Natural killer cell (primary cell): Measurements from ENCODE around the gene COL16A1. TPM values are rescaled to one million over a fixed set of nuclear protein-coding genes. Genes with fewer than 3 reads are reported as not detected.
A peak's percentile ranks its signal among the peaks of the same experiment; 100 is the strongest.
"Not testable (repeated sequence)": the region's sequence is repeated elsewhere in the genome, so short reads cannot be mapped to it uniquely, and the experiment has no call there.

Experiments
- ATAC-seq, 3 donors: fragments of 150-1000 bp in 2 of 3; fragments of 200-7000 bp in 1 of 3; cut with Tn5 transposase; 1 replicate in 1 of 3; 2 replicates in 2 of 3; pipeline ENCODE4 v1.10.0; 2021; ENCODE audit warnings: mild to moderate bottlenecking in 2 of 3, moderate library complexity in 2 of 3
- DNase-seq, 2 donors: peaks; one replicate each; pipeline versions ENCODE4 v3.0.0 to v3.0.0-alpha.2; 2013 to 2021; ENCODE audit warnings: mixed read lengths in 1 of 2
- H3K27ac ChIP-seq: one replicate; pipeline ENCODE4 v1.5.1; 2013; ENCODE audit warnings: mild to moderate bottlenecking, low read length
- H3K27me3 ChIP-seq: one replicate; pipeline ENCODE4 v1.6.1; 2013; ENCODE audit warnings: low read length; ENCODE audit not compliant: control insufficient read depth, insufficient read depth
- H3K36me3 ChIP-seq: one replicate; pipeline ENCODE4 v1.6.1; 2013; ENCODE audit warnings: low read length; ENCODE audit not compliant: control insufficient read depth, insufficient read depth
- H3K4me1 ChIP-seq: one replicate; pipeline ENCODE4 v1.6.1; 2013; ENCODE audit warnings: low read length; ENCODE audit not compliant: control insufficient read depth, insufficient read depth
- H3K4me3 ChIP-seq: one replicate; pipeline ENCODE4 v1.5.1; 2013; ENCODE audit warnings: low read length
- H3K9me3 ChIP-seq: one replicate; pipeline ENCODE4 v1.6.1; 2013; ENCODE audit warnings: low read length; ENCODE audit not compliant: control insufficient read depth, insufficient read depth
- H3K27ac Mint-ChIP-seq, 2 donors: one replicate each; pipeline ENCODE4 v1.8.0; 2022; ENCODE audit warnings: mild to moderate bottlenecking in 2 of 2, mixed read lengths in 2 of 2, moderate library complexity in 1 of 2
- H3K27me3 Mint-ChIP-seq, 2 donors: one replicate each; pipeline ENCODE4 v1.8.0; 2022; ENCODE audit warnings: low read depth in 2 of 2, mixed read lengths in 2 of 2
- H3K36me3 Mint-ChIP-seq: one replicate; pipeline ENCODE4 v1.8.0; 2022; ENCODE audit warnings: mixed read lengths
- H3K4me1 Mint-ChIP-seq, 2 donors: one replicate each; pipeline ENCODE4 v1.8.0; 2022; ENCODE audit warnings: mixed read lengths in 2 of 2
- H3K4me3 Mint-ChIP-seq: one replicate; pipeline ENCODE4 v1.8.0; 2022; ENCODE audit warnings: mild to moderate bottlenecking, moderate library complexity, mixed read lengths
- H3K9me3 Mint-ChIP-seq, 2 donors: one replicate each; pipeline ENCODE4 v1.8.0; 2022; ENCODE audit warnings: mixed read lengths in 2 of 2
- CTCF ChIP-seq: fragments of 200-600 bp; IDR thresholded peaks from one replicate; pipeline ENCODE4 v1.8.0; 2022; ENCODE audit warnings: antibody characterized with exemption
- WGBS: methylation state at CpG from one replicate; pipeline ENCODE4 v1.1.7; 2013; ENCODE audit warnings: missing lambda C conversion rate; ENCODE audit not compliant: insufficient coverage; 5-methylcytosine and 5-hydroxymethylcytosine counted together
- intact Hi-C: fragments of 100-400 bp; cut with micrococcal nuclease; formaldehyde crosslinking; loops from one replicate; pipeline ENCODE4 v1.14.2; 2022
- total RNA-seq, 4 donors: library from RNA; stranded (reverse); fragments of 120-200 nt in 1 of 4; gene quantifications; one replicate each; pipeline versions ENCODE4 v1.2.3 to v1.2.4, GENCODE V29; 2013 to 2022

Gene COL16A1
- total RNA-seq, 3 donors from 2014 or later (not counting 1 experiment from before 2014, with no cell fraction given) = 0.14 TPM; not detected in 2

- no peaks in the 10 kb centered on the region for H3K9me3 ChIP-seq
- Mint-ChIP-seq H3K27ac (no peak overlapping the region), H3K4me3 (no peak overlapping the region), H3K36me3 (no peaks in the 10 kb centered on the region), H3K9me3 (no peaks in the 10 kb centered on the region), H3K27me3 (peaks cover 34 to 39% of the 10 kb centered on the region in 2 donors), H3K4me1 (peaks cover 30 to 35% of the 10 kb centered on the region in 2 donors)
- ATAC-seq = no peak
- H3K4me1 ChIP-seq = peaks cover 29% of the 10 kb centered on the region
- intact Hi-C loops = no loop called here
- 82% methylated on average over 1 of the region's 1 CpG for WGBS
- H3K27ac ChIP-seq = no peak overlapping the region
- H3K27me3 ChIP-seq = peaks cover 11% of the 10 kb centered on the region
- DNase-seq = no peak
- TF ChIP-seq CTCF = no peak
- H3K4me3 ChIP-seq = no peak overlapping the region
- no peaks in the 10 kb centered on the region for H3K36me3 ChIP-seq
Measured at GRCh38 chr1:31712630-31713029, 8.8 kb upstream of the COL16A1 start.

- H3K4me3 ChIP-seq = no peak overlapping the region
- H3K27me3 ChIP-seq = peaks cover 11% of the 10 kb centered on the region
- no peak for DNase-seq
- no peak overlapping the region for H3K27ac ChIP-seq
- Mint-ChIP-seq H3K36me3 (no peaks in the 10 kb centered on the region), H3K4me3 (no peak overlapping the region), H3K27me3 (peaks cover 29 to 36% of the 10 kb centered on the region in 2 donors), H3K4me1 (peaks cover 34 to 41% of the 10 kb centered on the region in 2 donors), H3K27ac (no peak overlapping the region), H3K9me3 (no peaks in the 10 kb centered on the region)
- ATAC-seq = no peak
- H3K36me3 ChIP-seq = no peaks in the 10 kb centered on the region
- TF ChIP-seq CTCF = no peak
- intact Hi-C loops = no loop called here
- no peaks in the 10 kb centered on the region for H3K9me3 ChIP-seq
- H3K4me1 ChIP-seq = peaks cover 35% of the 10 kb centered on the region
- WGBS = 82% methylated on average over 2 of the region's 4 CpGs
Measured at GRCh38 chr1:31712068-31712467, 8.3 kb upstream of the COL16A1 start.

- intact Hi-C loops = no loop called here
- no peak overlapping the region for H3K27ac Mint-ChIP-seq
- no peaks in the 10 kb centered on the region for H3K9me3 Mint-ChIP-seq
- H3K4me1 Mint-ChIP-seq = peaks cover 36 to 45% of the 10 kb centered on the region in 2 donors
- no peak overlapping the region for H3K4me3 Mint-ChIP-seq
- no peaks in the 10 kb centered on the region for H3K36me3 ChIP-seq
- TF ChIP-seq CTCF = no peak
- no peaks in the 10 kb centered on the region for H3K36me3 Mint-ChIP-seq
- H3K27me3 Mint-ChIP-seq = peaks cover 16 to 22% of the 10 kb centered on the region in 2 donors
- peaks cover 7% of the 10 kb centered on the region for H3K27me3 ChIP-seq
- DNase-seq (no peak), ATAC-seq (no peak)
- H3K4me1 ChIP-seq = peaks cover 44% of the 10 kb centered on the region
- no peak overlapping the region for H3K27ac ChIP-seq
- no peak overlapping the region for H3K4me3 ChIP-seq
- 91% methylated on average over 11 of the region's 11 CpGs for WGBS
- H3K9me3 ChIP-seq = no peaks in the 10 kb centered on the region
Measured at GRCh38 chr1:31708324-31708723, 4.5 kb upstream of the COL16A1 start.

- H3K4me3 ChIP-seq = no peak overlapping the region
- no peaks in the 10 kb centered on the region for H3K9me3 Mint-ChIP-seq
- peaks cover 44% of the 10 kb centered on the region for H3K4me1 ChIP-seq
- peaks cover 7% of the 10 kb centered on the region for H3K27me3 ChIP-seq
- no peaks in the 10 kb centered on the region for H3K36me3 Mint-ChIP-seq
- H3K27me3 Mint-ChIP-seq = peaks cover 15 to 18% of the 10 kb centered on the region in 2 donors
- no peak overlapping the region for H3K27ac ChIP-seq
- no peaks in the 10 kb centered on the region for H3K9me3 ChIP-seq
- H3K27ac Mint-ChIP-seq = peak overlapping the region in 1 of 2 donors; percentile 61
- TF ChIP-seq CTCF = no peak
- DNase-seq (no peak), ATAC-seq (no peak)
- peak overlapping the region; percentile 2 for H3K4me3 Mint-ChIP-seq
- no peaks in the 10 kb centered on the region for H3K36me3 ChIP-seq
- intact Hi-C loops = no loop called here
- 1% methylated on average over 5 of the region's 5 CpGs for WGBS
- H3K4me1 Mint-ChIP-seq = peaks cover 36 to 48% of the 10 kb centered on the region in 2 donors
Measured at GRCh38 chr1:31707711-31708110, 3.9 kb upstream of the COL16A1 start.

GRCh38 chr1:31707059-31707600, 3.3 kb upstream of the COL16A1 start:
- intact Hi-C loops, DNase-seq, H3K36me3 ChIP-seq, H3K27ac ChIP-seq, H3K4me3 Mint-ChIP-seq, ATAC-seq, H3K4me3 ChIP-seq, H3K9me3 ChIP-seq, H3K27ac Mint-ChIP-seq, H3K36me3 Mint-ChIP-seq, H3K9me3 Mint-ChIP-seq, H3K27me3 ChIP-seq: not testable (repeated sequence)
- WGBS = 85% methylated on average over 4 of the region's 4 CpGs
- Mint-ChIP-seq H3K4me1 (peaks cover 36 to 48% of the 10 kb centered on the region in 2 donors), H3K27me3 (peaks cover 9 to 16% of the 10 kb centered on the region in 2 donors)
- H3K4me1 ChIP-seq = peaks cover 44% of the 10 kb centered on the region
